Liver (tissue), 9 donors: ENCODE data around the gene CEPT1. TPM values are rescaled to one million over a fixed set of nuclear protein-coding genes. Genes with fewer than 3 reads are reported as not detected.
A peak's percentile ranks its signal among the peaks of the same experiment; 100 is the strongest.

Experiments used
- DNase-seq: peaks from one replicate; pipeline ENCODE4 v3.0.0-alpha.2; 2017; ENCODE audit warnings: low spot score
- H3K27ac ChIP-seq, 2 donors: one replicate each; pipeline ENCODE4 v1.7.0; 2013; ENCODE audit warnings: inconsistent platforms in 2 of 2, low read length in 2 of 2, control low read depth in 1 of 2, low read depth in 1 of 2, mild to moderate bottlenecking in 1 of 2
- H3K27me3 ChIP-seq, 4 donors: one replicate each; pipeline versions ENCODE4 v1.6.1 to v1.7.0; 2013; ENCODE audit warnings: low read length in 3 of 4, inconsistent platforms in 1 of 4, mild to moderate bottlenecking in 1 of 4, moderate library complexity in 1 of 4; ENCODE audit not compliant: control insufficient read depth in 4 of 4, insufficient read depth in 4 of 4
- H3K36me3 ChIP-seq, 4 donors: one replicate each; pipeline versions ENCODE4 v1.6.1 to v1.7.0; 2013; ENCODE audit warnings: low read length in 3 of 4, mild to moderate bottlenecking in 3 of 4, low read depth in 1 of 4, moderate library complexity in 1 of 4; ENCODE audit not compliant: control insufficient read depth in 4 of 4, insufficient read depth in 3 of 4
- H3K4me1 ChIP-seq, 4 donors: one replicate each; pipeline versions ENCODE4 v1.6.1 to v1.7.0; 2013; ENCODE audit warnings: low read length in 3 of 4, mild to moderate bottlenecking in 3 of 4, moderate library complexity in 1 of 4; ENCODE audit not compliant: control insufficient read depth in 4 of 4, insufficient read depth in 4 of 4
- H3K4me3 ChIP-seq, 3 donors: one replicate each; pipeline versions ENCODE4 v1.6.1 to v1.7.0; 2013; ENCODE audit warnings: low read length in 3 of 3, control low read depth in 1 of 3, low read depth in 1 of 3, mild to moderate bottlenecking in 1 of 3
- H3K9ac ChIP-seq, 2 donors: one replicate each; pipeline ENCODE4 v1.7.0; 2013; ENCODE audit warnings: low read length in 2 of 2, mild to moderate bottlenecking in 2 of 2, moderate library complexity in 2 of 2, control low read depth in 1 of 2, low read depth in 1 of 2
- H3K9me3 ChIP-seq, 4 donors: one replicate each; pipeline versions ENCODE4 v1.6.1 to v1.7.0; 2013; ENCODE audit warnings: low read length in 3 of 4; ENCODE audit not compliant: control insufficient read depth in 4 of 4
- EGR1 ChIP-seq, 2 donors: IDR thresholded peaks; 2 replicates each; pipeline ENCODE4 v1.6.1; 2016 to 2018; ENCODE audit warnings: antibody characterized with exemption in 2 of 2, low read depth in 2 of 2
- FOXA1 ChIP-seq: IDR thresholded peaks from 2 replicates; pipeline ENCODE4 v1.6.1; 2016; ENCODE audit warnings: antibody characterized with exemption
- FOXA2 ChIP-seq: IDR thresholded peaks from 2 replicates; pipeline ENCODE4 v1.6.1; 2016; ENCODE audit warnings: antibody characterized with exemption
- GABPA ChIP-seq, 2 donors: IDR thresholded peaks in 1 of 2; conservative IDR thresholded peaks in 1 of 2; 2 replicates each; pipeline ENCODE4 v1.6.1; 2016; ENCODE audit warnings: antibody characterized with exemption in 2 of 2, mild to moderate bottlenecking in 1 of 2, moderate library complexity in 1 of 2
- HNF4A ChIP-seq, 2 donors: conservative IDR thresholded peaks; 2 replicates each; pipeline ENCODE4 v1.6.1; 2016; ENCODE audit warnings: antibody characterized with exemption in 2 of 2, mild to moderate bottlenecking in 2 of 2
- HNF4G ChIP-seq: IDR thresholded peaks from 2 replicates; pipeline ENCODE4 v1.6.1; 2016; ENCODE audit warnings: antibody characterized with exemption
- JUND ChIP-seq, 2 donors: IDR thresholded peaks; 2 replicates each; pipeline ENCODE4 v1.6.1; 2016; ENCODE audit warnings: antibody characterized with exemption in 2 of 2
- NR2F2 ChIP-seq: IDR thresholded peaks from 2 replicates; pipeline ENCODE4 v1.6.1; 2016; ENCODE audit warnings: antibody characterized with exemption
- RAD21 ChIP-seq, 2 donors: IDR thresholded peaks; 2 replicates each; pipeline ENCODE4 v1.6.1; 2016; ENCODE audit warnings: antibody characterized with exemption in 2 of 2, mild to moderate bottlenecking in 2 of 2
- RXRA ChIP-seq, 2 donors: IDR thresholded peaks; 2 replicates each; pipeline ENCODE4 v1.6.1; 2017 to 2018; ENCODE audit warnings: antibody characterized with exemption in 2 of 2, mild to moderate bottlenecking in 1 of 2
- SP1 ChIP-seq: IDR thresholded peaks from 2 replicates; pipeline ENCODE4 v1.6.1; 2018; ENCODE audit warnings: antibody characterized with exemption, mild to moderate bottlenecking
- TAF1 ChIP-seq: conservative IDR thresholded peaks from 2 replicates; pipeline ENCODE4 v1.6.1; 2016; ENCODE audit warnings: antibody characterized with exemption, mild to moderate bottlenecking
- YY1 ChIP-seq: IDR thresholded peaks from 2 replicates; pipeline ENCODE4 v1.6.1; 2016; ENCODE audit warnings: antibody characterized with exemption, mild to moderate bottlenecking
- WGBS: extraction: QIAGEN DNeasy Blood & Tissue Kit; methylation state at CpG from one replicate; pipeline ENCODE4 v1.1.7; 2013; 5-methylcytosine and 5-hydroxymethylcytosine counted together
- polyA plus RNA-seq, 2 donors: library from polyadenylated mRNA; stranded (reverse) in 1 of 2; unstranded in 1 of 2; fragments of 200-250 nt in 1 of 2; fragments of >200 nt in 1 of 2; fragmentation: Nextera tagmentation in 1 of 2; extraction: Ambion mirVana in 1 of 2; gene quantifications; one replicate each; pipeline versions ENCODE4 v1.2.1 to v1.2.3, GENCODE V29; 2013 to 2015
- total RNA-seq, 2 donors: library from RNA; depleted of rRNA; stranded (reverse); fragments of >200 nt; gene quantifications; one replicate each; pipeline ENCODE4 v1.2.3, GENCODE V29; 2014
- TF ChIP-seq, protein P1 (sequence below): IDR thresholded peaks from 2 replicates; pipeline ENCODE4 v1.6.1; 2016; ENCODE audit warnings: antibody characterized with exemption
- TF ChIP-seq, protein P2 (sequence below): IDR thresholded peaks from 2 replicates; pipeline ENCODE4 v1.6.1; 2016; ENCODE audit warnings: antibody characterized with exemption
- TF ChIP-seq, protein P3 (sequence below): IDR thresholded peaks from 2 replicates; pipeline ENCODE4 v1.6.1; 2016; ENCODE audit warnings: antibody characterized with exemption
- TF ChIP-seq, protein P4 (sequence below): fragments of 150-350 bp; IDR thresholded peaks from 2 replicates; pipeline ENCODE4 v1.5.1; 2017; ENCODE audit warnings: improper control_type of control experiment, low read depth, low read length; ENCODE audit not compliant: missing input control
- TF ChIP-seq, protein P5 (sequence below): IDR thresholded peaks from 2 replicates; pipeline ENCODE4 v1.6.1; 2016; ENCODE audit warnings: antibody characterized with exemption, mild to moderate bottlenecking
- donor health status: healthy.
- donor health status: healthy.
- donor health status: healthy.
- donor health status: healthy.
- donor health status: healthy.

CEPT1 gene
- total and polyA plus RNA-seq, 4 donors: 10.0 to 37.3 (median 27.7) TPM

DNA sequence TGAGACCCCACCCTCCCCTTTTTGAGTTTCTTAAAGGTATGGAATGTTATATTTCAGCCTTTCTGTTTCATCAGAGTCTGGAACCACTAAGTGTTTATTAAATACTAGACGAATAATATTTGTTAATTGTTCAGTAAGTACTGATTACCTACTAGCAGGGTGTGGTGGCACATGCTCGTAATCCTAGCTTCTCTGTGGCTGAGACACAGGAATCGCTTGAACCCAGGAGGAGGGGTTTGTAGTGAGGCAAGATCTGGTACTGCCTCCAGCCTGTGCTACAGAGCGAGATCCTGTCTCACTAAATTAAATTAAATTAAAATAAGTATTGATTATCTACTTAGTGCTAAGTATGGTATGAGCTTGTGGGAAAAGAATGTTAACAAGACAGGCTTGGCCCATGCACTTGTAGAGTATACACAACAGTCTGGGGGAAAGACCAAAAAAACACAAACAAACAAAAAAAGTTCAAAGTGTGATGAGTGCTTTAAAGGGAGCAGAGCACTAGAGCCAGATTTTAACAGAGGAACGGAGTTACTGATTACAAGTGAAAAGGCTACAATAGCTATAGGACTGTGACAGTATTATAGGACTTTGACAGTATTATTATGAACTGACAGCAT is 2.4 kb downstream of the CEPT1 start:
- H3K9ac ChIP-seq: peak overlapping the region; percentile 27 to 54

More for the DNA sequence above, 2.4 kb downstream of the CEPT1 start:
- H3K27me3 ChIP-seq: no peaks in the 10 kb centered on the region
- peak overlapping the region in 2 of 3 donors; percentile 6 to 36 for H3K4me3 ChIP-seq
- TF ChIP-seq FOXA1 (peak; percentile 49), FOXA2 (peak; percentile 40), NR2F2 (no peak), YY1 (peak; percentile 9), JUND (IDR thresholded peaks at IDR 0.05) (peak in 1 of 2 donors; percentile 31), EGR1 (IDR thresholded peaks at IDR 0.05; ENCODE audit: low read depth in 2 of 2) (no peak), TAF1 (no peak), RAD21 (IDR thresholded peaks at IDR 0.05) (no peak), RXRA (IDR thresholded peaks at IDR 0.05) (peak; percentile 42 to 62), GABPA (IDR thresholded peaks at IDR 0.05 in 1 of 2, conservative IDR thresholded peaks at IDR 0.05 in 1 of 2) (no peak), HNF4A (conservative IDR thresholded peaks at IDR 0.05) (peak; percentile 70 to 71), SP1 (peak; percentile 70), HNF4G (no peak)
- TF ChIP-seq, protein P1, sequence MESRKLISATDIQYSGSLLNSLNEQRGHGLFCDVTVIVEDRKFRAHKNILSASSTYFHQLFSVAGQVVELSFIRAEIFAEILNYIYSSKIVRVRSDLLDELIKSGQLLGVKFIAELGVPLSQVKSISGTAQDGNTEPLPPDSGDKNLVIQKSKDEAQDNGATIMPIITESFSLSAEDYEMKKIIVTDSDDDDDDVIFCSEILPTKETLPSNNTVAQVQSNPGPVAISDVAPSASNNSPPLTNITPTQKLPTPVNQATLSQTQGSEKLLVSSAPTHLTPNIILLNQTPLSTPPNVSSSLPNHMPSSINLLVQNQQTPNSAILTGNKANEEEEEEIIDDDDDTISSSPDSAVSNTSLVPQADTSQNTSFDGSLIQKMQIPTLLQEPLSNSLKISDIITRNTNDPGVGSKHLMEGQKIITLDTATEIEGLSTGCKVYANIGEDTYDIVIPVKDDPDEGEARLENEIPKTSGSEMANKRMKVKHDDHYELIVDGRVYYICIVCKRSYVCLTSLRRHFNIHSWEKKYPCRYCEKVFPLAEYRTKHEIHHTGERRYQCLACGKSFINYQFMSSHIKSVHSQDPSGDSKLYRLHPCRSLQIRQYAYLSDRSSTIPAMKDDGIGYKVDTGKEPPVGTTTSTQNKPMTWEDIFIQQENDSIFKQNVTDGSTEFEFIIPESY: no peak
- TF ChIP-seq, protein P2, sequence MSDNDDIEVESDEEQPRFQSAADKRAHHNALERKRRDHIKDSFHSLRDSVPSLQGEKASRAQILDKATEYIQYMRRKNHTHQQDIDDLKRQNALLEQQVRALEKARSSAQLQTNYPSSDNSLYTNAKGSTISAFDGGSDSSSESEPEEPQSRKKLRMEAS: no peak
- TF ChIP-seq, protein P3, sequence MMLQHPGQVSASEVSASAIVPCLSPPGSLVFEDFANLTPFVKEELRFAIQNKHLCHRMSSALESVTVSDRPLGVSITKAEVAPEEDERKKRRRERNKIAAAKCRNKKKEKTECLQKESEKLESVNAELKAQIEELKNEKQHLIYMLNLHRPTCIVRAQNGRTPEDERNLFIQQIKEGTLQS: no peak
- TF ChIP-seq, protein P4, sequence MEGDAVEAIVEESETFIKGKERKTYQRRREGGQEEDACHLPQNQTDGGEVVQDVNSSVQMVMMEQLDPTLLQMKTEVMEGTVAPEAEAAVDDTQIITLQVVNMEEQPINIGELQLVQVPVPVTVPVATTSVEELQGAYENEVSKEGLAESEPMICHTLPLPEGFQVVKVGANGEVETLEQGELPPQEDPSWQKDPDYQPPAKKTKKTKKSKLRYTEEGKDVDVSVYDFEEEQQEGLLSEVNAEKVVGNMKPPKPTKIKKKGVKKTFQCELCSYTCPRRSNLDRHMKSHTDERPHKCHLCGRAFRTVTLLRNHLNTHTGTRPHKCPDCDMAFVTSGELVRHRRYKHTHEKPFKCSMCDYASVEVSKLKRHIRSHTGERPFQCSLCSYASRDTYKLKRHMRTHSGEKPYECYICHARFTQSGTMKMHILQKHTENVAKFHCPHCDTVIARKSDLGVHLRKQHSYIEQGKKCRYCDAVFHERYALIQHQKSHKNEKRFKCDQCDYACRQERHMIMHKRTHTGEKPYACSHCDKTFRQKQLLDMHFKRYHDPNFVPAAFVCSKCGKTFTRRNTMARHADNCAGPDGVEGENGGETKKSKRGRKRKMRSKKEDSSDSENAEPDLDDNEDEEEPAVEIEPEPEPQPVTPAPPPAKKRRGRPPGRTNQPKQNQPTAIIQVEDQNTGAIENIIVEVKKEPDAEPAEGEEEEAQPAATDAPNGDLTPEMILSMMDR: no peak
- TF ChIP-seq, protein P5, sequence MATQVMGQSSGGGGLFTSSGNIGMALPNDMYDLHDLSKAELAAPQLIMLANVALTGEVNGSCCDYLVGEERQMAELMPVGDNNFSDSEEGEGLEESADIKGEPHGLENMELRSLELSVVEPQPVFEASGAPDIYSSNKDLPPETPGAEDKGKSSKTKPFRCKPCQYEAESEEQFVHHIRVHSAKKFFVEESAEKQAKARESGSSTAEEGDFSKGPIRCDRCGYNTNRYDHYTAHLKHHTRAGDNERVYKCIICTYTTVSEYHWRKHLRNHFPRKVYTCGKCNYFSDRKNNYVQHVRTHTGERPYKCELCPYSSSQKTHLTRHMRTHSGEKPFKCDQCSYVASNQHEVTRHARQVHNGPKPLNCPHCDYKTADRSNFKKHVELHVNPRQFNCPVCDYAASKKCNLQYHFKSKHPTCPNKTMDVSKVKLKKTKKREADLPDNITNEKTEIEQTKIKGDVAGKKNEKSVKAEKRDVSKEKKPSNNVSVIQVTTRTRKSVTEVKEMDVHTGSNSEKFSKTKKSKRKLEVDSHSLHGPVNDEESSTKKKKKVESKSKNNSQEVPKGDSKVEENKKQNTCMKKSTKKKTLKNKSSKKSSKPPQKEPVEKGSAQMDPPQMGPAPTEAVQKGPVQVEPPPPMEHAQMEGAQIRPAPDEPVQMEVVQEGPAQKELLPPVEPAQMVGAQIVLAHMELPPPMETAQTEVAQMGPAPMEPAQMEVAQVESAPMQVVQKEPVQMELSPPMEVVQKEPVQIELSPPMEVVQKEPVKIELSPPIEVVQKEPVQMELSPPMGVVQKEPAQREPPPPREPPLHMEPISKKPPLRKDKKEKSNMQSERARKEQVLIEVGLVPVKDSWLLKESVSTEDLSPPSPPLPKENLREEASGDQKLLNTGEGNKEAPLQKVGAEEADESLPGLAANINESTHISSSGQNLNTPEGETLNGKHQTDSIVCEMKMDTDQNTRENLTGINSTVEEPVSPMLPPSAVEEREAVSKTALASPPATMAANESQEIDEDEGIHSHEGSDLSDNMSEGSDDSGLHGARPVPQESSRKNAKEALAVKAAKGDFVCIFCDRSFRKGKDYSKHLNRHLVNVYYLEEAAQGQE: peak; percentile 41
- H3K27ac ChIP-seq: peak overlapping the region; percentile 41 to 99
- H3K36me3 ChIP-seq: no peaks in the 10 kb centered on the region
- H3K9me3 ChIP-seq: no peaks in the 10 kb centered on the region
- peaks cover 4 to 60% (median 51%) of the 10 kb centered on the region in 4 donors for H3K4me1 ChIP-seq
- 30% methylated on average over 5 of the region's 5 CpGs for WGBS
- no peak for DNase-seq
